GM19035 (cell line): ENCODE data around the gene KCMF1.

Source experiments
- ATAC-seq: cut with Tn5 transposase; IDR thresholded peaks from one replicate; pipeline ENCODE4 v1.9.1; 2021; ENCODE audit not compliant: unreplicated experiment

The KCMF1 gene

GRCh38 chr2:84980263-84980983 is 9.5 kb downstream of the KCMF1 start:
- ATAC-seq: no peak

- no peak for ATAC-seq
Observed at GRCh38 chr2:84986018-84986417, 15.1 kb downstream of the KCMF1 start.

GRCh38 chr2:84989422-84989821 is 18.5 kb downstream of the KCMF1 start:
- ATAC-seq: no peak

- ATAC-seq: no peak
Observed at GRCh38 chr2:84989927-84990326, 19.0 kb downstream of the KCMF1 start.

- no peak for ATAC-seq
Observed at GRCh38 chr2:84991404-84992160, 20.6 kb downstream of the KCMF1 start.

- ATAC-seq: no peak
Observed at GRCh38 chr2:84995826-84996225, 24.9 kb downstream of the KCMF1 start.

- ATAC-seq: no peak
Observed at GRCh38 chr2:84996909-84997308, 25.9 kb downstream of the KCMF1 start.

GRCh38 chr2:84999553-84999955 is 28.6 kb downstream of the KCMF1 start:
- no peak for ATAC-seq

- ATAC-seq: no peak
Observed at GRCh38 chr2:85001595-85001994, 30.6 kb downstream of the KCMF1 start.

GRCh38 chr2:85002534-85002933 is 31.6 kb downstream of the KCMF1 start:
- no peak for ATAC-seq

- no peak for ATAC-seq
Observed at GRCh38 chr2:85008252-85008651, 37.3 kb downstream of the KCMF1 start.

- ATAC-seq: no peak
Observed at GRCh38 chr2:85009019-85009618, 38.2 kb downstream of the KCMF1 start.

GRCh38 chr2:85010404-85010803 is 39.4 kb downstream of the KCMF1 start:
- no peak for ATAC-seq

GRCh38 chr2:85011098-85011497 is 40.1 kb downstream of the KCMF1 start:
- no peak for ATAC-seq

GRCh38 chr2:85011747-85012146 is 40.8 kb downstream of the KCMF1 start:
- no peak for ATAC-seq

GRCh38 chr2:85012431-85012830 is 41.5 kb downstream of the KCMF1 start:
- no peak for ATAC-seq

GRCh38 chr2:85012855-85013254 is 41.9 kb downstream of the KCMF1 start:
- no peak for ATAC-seq

GRCh38 chr2:85015653-85016360 is 44.8 kb downstream of the KCMF1 start:
- no peak for ATAC-seq

GRCh38 chr2:85016446-85016845 is 45.5 kb downstream of the KCMF1 start:
- ATAC-seq: no peak

GRCh38 chr2:85017411-85018048 is 46.6 kb downstream of the KCMF1 start:
- ATAC-seq: no peak

GRCh38 chr2:85018049-85018447 is 47.1 kb downstream of the KCMF1 start:
- ATAC-seq: no peak
